GM21825 (cell line): ENCODE results near the gene SMIM14.
"Not testable (repeated sequence)": the region's sequence is repeated elsewhere in the genome, so short reads cannot be mapped to it uniquely, and the experiment has no call there.

Experiments used
- ATAC-seq: cut with Tn5 transposase; IDR thresholded peaks from one replicate; pipeline ENCODE4 v1.9.1; 2021; ENCODE audit warnings: mild to moderate bottlenecking, moderate library complexity; ENCODE audit not compliant: unreplicated experiment

SMIM14 gene

GRCh38 chr4:39638354-39639239 lies at the start of gene SMIM14:
SMIM14 (minus strand) TSS chr4:39638865; CDS start chr4:39605145, 33,720 bp downstream.
- peak; percentile 70 for ATAC-seq

GRCh38 chr4:39687014-39687413 lies 48.3 kb upstream of the SMIM14 start:
- no peak for ATAC-seq

GRCh38 chr4:39685990-39686389 lies 47.3 kb upstream of the SMIM14 start:
- ATAC-seq: no peak

- no peak for ATAC-seq
These were observed 43.5 kb upstream of the SMIM14 start for GRCh38 chr4:39682138-39682537.

- not testable (repeated sequence) for ATAC-seq
These were observed 42.3 kb upstream of the SMIM14 start for GRCh38 chr4:39681003-39681402.

GRCh38 chr4:39675681-39676080 lies 37.0 kb upstream of the SMIM14 start:
- not testable (repeated sequence) for ATAC-seq

GRCh38 chr4:39670296-39670695 lies 31.6 kb upstream of the SMIM14 start:
- ATAC-seq: not testable (repeated sequence)

GRCh38 chr4:39668887-39669286 lies 30.2 kb upstream of the SMIM14 start:
- ATAC-seq: no peak

- no peak for ATAC-seq
These were observed 29.0 kb upstream of the SMIM14 start for GRCh38 chr4:39667706-39668105.

- ATAC-seq: no peak
These were observed 26.4 kb upstream of the SMIM14 start for GRCh38 chr4:39664828-39665731.

- ATAC-seq: no peak
These were observed 24.0 kb upstream of the SMIM14 start for GRCh38 chr4:39662683-39663082.

- ATAC-seq: no peak
These were observed 22.1 kb upstream of the SMIM14 start for GRCh38 chr4:39660757-39661156.

GRCh38 chr4:39660045-39660444 lies 21.4 kb upstream of the SMIM14 start:
- ATAC-seq: no peak

GRCh38 chr4:39658756-39659155 lies 20.1 kb upstream of the SMIM14 start:
- no peak for ATAC-seq

- ATAC-seq: no peak
These were observed 18.8 kb upstream of the SMIM14 start for GRCh38 chr4:39657465-39657864.

- ATAC-seq: not testable (repeated sequence)
These were observed 18.0 kb upstream of the SMIM14 start for GRCh38 chr4:39656638-39657037.

- no peak for ATAC-seq
These were observed 17.2 kb upstream of the SMIM14 start for GRCh38 chr4:39655876-39656275.

- no peak for ATAC-seq
These were observed 16.5 kb upstream of the SMIM14 start for GRCh38 chr4:39655211-39655610.

- not testable (repeated sequence) for ATAC-seq
These were observed 12.9 kb upstream of the SMIM14 start for GRCh38 chr4:39651586-39651985.

GRCh38 chr4:39649639-39650265 lies 11.1 kb upstream of the SMIM14 start:
- no peak for ATAC-seq
